ENCODE data around the gene FANCB.

GRCh38 chrX:14922437-14922836 lies 49.6 kb upstream of the FANCB start:
- no peak for TF ChIP-seq CTCF (IDR thresholded peaks at IDR 0.05; ENCODE audit: insufficient read depth, low read length, poor library complexity, severe bottlenecking)
- TF ChIP-seq EZH2phosphoT487 (conservative IDR thresholded peaks at IDR 0.05; ENCODE audit: low read length) = no peak

Measured in SU-DHL-6 (cell line).